Measurements from ENCODE around the gene RNPEPL1.

DNA sequence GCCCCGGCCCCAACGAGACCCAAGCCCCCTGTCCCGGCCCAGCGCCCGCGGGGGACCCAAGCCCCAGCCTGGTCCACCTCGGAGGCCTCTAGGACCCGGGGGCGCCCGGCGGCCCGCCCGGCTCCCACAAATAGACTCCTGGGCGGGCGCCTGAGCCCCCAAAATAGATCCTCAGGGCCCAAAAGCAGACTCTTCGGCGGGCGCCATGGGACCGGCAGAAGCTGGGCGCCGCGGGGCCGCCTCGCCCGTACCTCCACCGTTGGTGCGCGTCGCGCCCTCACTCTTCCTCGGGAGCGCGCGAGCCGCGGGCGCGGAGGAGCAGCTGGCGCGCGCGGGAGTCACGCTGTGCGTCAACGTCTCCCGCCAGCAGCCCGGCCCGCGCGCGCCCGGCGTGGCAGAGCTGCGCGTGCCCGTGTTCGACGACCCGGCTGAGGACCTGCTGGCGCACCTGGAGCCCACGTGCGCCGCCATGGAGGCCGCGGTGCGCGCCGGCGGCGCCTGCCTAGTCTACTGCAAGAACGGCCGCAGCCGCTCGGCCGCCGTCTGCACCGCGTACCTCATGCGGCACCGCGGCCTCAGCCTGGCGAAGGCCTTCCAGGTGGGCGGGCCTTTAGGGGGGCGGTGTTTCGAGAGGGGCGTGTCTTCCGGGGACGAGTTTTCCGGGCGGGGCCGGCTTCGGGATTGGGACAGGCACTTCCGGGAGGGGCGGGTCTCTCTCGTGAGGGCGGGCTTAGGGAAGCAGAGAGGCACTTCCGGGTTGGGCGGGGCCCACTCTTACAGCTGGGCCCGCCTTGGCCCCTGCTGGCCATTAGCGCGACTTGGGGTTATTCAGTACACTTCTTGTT is 7.6 kb upstream of the RNPEPL1 start:
- TF ChIP-seq POLR2AphosphoS5 (IDR thresholded peaks at IDR 0.05; ENCODE audit: low read depth, low read length) (peak; percentile 86), TCF7L2 (IDR thresholded peaks at IDR 0.05; ENCODE audit: low read depth, low read length) (no peak)
- TF ChIP-seq, protein P1, sequence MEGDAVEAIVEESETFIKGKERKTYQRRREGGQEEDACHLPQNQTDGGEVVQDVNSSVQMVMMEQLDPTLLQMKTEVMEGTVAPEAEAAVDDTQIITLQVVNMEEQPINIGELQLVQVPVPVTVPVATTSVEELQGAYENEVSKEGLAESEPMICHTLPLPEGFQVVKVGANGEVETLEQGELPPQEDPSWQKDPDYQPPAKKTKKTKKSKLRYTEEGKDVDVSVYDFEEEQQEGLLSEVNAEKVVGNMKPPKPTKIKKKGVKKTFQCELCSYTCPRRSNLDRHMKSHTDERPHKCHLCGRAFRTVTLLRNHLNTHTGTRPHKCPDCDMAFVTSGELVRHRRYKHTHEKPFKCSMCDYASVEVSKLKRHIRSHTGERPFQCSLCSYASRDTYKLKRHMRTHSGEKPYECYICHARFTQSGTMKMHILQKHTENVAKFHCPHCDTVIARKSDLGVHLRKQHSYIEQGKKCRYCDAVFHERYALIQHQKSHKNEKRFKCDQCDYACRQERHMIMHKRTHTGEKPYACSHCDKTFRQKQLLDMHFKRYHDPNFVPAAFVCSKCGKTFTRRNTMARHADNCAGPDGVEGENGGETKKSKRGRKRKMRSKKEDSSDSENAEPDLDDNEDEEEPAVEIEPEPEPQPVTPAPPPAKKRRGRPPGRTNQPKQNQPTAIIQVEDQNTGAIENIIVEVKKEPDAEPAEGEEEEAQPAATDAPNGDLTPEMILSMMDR (IDR thresholded peaks at IDR 0.05): peak; percentile 23
